Measurements from ENCODE around the gene CRB2.
"Not testable (repeated sequence)": the region's sequence is repeated elsewhere in the genome, so short reads cannot be mapped to it uniquely, and the experiment has no call there.

Gene CRB2

GRCh38 chr9:123387686-123388085 lies 31.7 kb downstream of the CRB2 start:
- DNase-seq: no peak

GRCh38 chr9:123389070-123389469 lies 33.1 kb downstream of the CRB2 start:
- no peak for DNase-seq

DNA sequence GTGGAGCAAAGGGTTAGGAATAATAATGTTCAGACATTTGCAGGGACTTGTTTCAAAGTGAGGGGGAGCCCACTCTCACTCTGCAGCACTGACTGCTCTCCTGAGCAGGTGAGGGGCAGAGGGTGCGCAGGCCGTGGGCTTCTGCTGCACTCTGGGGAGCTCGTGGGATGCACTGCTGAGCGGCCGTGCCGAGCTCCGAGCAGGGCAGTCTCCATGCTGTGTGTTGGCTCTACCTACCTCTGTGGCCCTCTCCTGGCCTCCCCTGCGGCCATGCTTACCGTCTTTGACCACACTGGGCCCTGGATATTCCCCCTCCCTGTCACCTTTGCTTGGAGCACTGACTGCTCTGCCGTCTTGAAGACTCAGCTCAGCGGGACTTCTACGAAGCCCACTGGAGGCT lies 33.7 kb downstream of the CRB2 start:
- no peak for DNase-seq

GRCh38 chr9:123390337-123391135 lies 34.5 kb downstream of the CRB2 start:
- no peak for DNase-seq

DNA sequence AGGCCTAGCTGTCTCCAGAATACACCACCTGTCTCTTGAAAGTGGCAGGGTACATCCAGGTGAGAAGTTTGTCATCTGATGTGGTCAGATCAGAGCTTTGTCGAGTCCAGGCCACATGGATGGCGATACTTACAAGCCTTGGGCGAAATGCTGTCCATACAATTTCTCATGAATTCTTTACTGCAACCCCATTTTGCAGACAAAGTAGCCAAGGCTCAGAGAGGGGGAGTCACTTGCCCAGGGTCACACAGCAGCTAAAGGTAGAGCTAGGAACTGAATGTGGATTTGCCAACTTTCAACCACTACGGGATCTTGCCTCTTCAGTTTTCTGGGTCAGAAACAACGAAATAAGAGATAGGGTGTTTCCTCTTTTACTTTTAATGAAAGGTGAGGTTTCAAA lies 35.2 kb downstream of the CRB2 start:
- DNase-seq: no peak

- no peak for DNase-seq
Observed at GRCh38 chr9:123391946-123392345, 35.9 kb downstream of the CRB2 start.

DNA sequence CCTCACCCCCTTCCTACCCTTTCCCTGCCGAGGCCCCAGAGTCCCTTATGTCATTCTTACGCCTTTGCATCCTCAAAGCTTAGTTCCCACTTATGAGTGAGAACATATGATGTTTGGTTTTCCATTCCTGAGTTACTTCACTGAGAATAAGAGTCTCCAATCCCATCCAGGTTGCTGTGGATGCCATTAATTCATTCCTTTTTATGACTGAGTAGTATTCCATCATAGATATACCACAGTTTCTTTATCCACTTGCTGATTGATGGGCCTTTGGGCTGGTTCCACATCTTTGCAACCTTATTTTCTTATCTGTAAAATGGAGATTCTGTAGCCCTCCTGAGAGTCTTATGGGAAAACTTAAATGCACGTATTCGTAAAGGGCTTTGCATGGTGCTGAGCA lies 36.8 kb downstream of the CRB2 start:
- no peak for DNase-seq

GRCh38 chr9:123394291-123395235 lies 38.6 kb downstream of the CRB2 start:
- DNase-seq: no peak

DNA sequence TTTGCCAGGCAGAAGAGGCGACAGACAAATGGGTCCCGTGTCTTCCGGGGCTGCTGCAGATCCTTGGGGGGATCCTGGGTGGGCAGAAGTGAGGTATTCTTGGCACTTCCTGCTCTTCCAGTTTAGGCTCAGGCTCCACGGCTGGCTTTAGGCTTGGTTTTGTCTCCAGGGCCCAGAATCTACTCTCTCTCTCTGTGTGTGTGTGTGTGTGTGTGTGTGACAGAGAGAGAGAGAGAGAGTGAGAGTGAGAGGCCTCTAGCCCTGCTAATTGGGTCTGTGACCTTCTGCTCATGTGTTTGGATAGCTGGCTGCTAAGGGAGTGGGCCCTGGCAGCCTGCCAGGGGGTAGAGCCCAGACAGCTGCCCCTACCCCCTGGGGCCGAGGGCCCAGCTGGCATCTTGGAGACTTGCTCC lies 39.3 kb downstream of the CRB2 start:
- no peak for DNase-seq

DNA sequence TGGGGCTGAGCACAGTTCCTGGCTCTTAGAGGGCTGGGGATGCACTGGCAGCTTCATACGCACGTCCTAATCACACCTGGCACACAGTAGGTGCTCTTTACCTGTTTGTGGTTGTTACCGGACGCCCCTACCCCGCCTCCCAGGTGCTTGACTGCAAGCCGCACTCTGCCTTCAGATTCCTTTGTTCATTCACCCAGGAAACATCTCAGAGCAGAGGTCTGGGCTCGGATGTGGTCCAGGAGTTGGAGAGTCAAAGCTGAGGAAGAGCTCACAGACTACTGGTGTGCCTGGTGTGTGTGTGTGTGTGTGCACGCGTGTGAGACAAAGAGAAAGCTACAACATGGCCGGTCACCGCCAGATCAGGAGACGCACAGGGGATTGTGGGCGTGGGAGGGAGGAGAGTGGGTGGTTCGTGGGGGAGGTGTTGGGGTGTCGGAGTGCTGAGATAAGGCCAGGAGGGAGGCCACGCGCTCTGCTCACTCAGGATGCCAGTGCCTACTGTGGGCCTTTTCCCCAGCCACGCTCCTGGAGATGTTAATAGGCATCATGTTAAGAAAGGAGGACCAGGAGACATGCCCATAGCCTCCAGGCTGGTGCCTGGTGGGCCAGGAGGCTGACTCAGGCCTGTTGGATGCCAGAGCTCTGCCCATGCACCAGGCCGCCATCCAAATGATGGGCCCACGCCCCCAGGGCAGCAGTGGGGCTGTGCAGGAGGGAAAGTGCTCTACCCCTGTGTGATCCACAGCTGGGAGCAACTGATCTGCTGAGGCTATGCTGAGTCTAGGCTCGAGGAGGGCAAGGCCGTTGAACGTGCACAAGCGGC lies 39.9 kb downstream of the CRB2 start:
- DNase-seq: no peak

DNA sequence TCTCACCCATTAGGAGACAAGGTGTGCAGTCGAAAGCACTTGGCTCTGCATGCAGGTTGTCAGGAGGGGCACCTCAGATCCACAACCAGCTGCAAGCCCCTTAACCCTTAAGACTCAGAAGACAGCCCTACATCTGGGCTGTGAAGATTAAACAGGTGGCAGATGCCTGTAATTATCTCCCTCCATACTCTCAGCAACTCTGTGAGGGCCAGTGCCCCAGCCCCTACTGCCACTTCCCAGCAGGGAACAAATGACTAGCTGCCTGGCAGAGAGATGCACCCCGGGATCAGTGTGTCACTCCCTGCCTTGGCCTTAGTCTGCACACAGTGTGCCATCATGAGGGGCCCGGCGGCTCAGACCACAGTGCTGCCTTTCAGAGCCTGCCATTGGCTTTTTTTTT lies 42.0 kb downstream of the CRB2 start:
- DNase-seq: no peak

- not testable (repeated sequence) for DNase-seq
Observed at GRCh38 chr9:123398938-123399337, 42.9 kb downstream of the CRB2 start.

- no peak for DNase-seq
Observed at GRCh38 chr9:123399803-123400378, 43.9 kb downstream of the CRB2 start.

DNA sequence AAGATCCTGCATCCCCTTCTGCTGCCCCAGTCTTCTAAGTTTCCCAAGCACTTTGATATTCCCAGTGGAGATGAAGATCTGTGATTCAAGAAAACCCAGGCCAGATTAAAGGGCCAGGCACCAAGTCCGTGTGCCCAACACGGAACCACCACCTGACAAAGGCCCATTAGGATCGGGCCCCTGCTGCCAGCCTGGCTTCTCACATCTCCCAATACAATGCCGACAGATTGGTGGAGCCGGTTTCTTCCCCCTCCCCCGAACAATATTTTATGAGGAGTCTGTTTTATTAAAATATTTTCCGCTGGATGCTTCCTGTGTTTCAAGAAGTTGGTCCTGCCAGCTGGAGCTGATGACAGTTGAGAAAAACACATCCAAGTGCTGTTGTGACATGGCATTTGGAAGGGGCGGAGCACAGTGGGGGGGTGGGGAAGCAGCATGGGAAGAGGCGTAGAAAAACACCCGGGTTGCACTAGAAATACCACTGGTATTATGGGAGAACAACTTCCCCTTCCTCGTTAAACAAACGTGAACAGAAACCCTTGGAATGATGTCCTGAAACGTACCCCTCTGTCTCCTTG lies 45.0 kb downstream of the CRB2 start:
- no peak for DNase-seq

- DNase-seq: no peak
Observed at GRCh38 chr9:123401879-123402513, 46.0 kb downstream of the CRB2 start.

GRCh38 chr9:123402981-123403509 lies 47.0 kb downstream of the CRB2 start:
- no peak for DNase-seq

DNA sequence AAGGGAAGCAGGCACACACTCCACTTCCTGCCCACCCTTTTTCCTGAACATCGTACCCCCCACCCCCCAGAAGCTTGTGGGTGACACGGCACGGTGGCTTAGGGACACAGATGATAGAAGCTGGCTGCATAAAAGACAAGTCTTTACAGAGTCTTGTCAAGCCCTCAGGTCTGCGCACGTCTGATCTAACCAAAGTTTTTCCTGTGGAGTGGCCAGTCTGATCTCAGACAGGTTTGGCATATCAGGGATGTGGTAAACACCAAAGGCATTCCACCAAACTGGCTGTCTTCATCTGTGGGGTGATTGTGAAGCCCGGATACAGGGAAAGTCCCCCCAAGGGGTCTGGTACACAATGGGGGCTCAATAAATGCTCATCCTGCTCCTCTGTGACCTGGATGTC lies 50.0 kb downstream of the CRB2 start:
- DNase-seq: no peak

DNA sequence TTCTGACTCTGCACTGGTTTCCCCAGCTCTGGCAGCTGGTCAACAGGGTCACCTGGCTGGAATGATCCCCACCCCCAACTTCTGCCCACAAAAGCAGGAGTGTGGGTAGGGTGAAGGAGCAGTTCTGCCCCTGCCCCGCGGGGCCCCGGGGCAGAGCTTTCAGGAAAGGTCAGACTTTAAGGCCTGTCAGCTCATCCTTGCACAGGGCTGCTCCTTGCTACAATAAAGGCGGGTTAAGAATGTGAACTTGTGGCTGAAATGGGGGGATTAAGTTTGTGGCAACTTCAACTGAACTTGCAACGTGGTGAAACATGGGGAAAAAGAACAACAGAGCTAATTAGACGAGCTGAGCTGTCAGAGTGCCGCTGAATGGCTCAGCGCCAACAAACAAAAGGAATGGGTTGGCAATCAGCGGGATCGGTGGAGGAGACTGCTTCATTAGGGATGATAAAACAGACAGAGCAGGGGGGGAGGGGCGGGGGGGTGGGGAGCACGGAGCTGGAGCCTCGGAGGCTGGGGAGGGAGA lies 50.8 kb downstream of the CRB2 start:
- DNase-seq: no peak

- DNase-seq: no peak
Observed at GRCh38 chr9:123407217-123407851, 51.3 kb downstream of the CRB2 start.
